ENCODE measurements around the gene PTPN1. TPM values are rescaled to one million over a fixed set of nuclear protein-coding genes. Genes with fewer than 3 reads are reported as not detected.

Gene PTPN1
- total and polyA plus RNA-seq, 8 donors, result 10.8 to 26.8 (median 16.8) TPM

GRCh38 chr20:50512323-50512722 lies 2.1 kb downstream of the PTPN1 start:
- H3K4me1 ChIP-seq, result peaks cover 38 to 73% (median 54%) of the 10 kb centered on the region in 4 donors
- H3K9me3 ChIP-seq, result no peaks in the 10 kb centered on the region
- WGBS, 5 donors, result 72 to 90% (median 81%) methylated on average over 1 of the region's 1 CpG
- H3K27ac ChIP-seq, result peak overlapping the region in 3 of 5 donors; percentile 13 to 98 (median 81)
- no peaks in the 10 kb centered on the region for H3K27me3 ChIP-seq
- DNase-seq, result no peak
- intact Hi-C loops (cut with DNase I; ENCODE audit: low total_unique reads), result no loop called here
- TF ChIP-seq POLR2AphosphoS5 (IDR thresholded peaks at IDR 0.05) (no peak), POLR2A (IDR thresholded peaks at IDR 0.05) (no peak), CTCF (IDR thresholded peaks at IDR 0.05) (no peak), EP300 (IDR thresholded peaks at IDR 0.05) (no peak)
- H3K4me3 ChIP-seq, result peak overlapping the region in 2 of 4 donors; percentile 97 to 99
- H3K36me3 ChIP-seq, result no peaks in the 10 kb centered on the region

GRCh38 chr20:50513169-50514034 lies 3.2 kb downstream of the PTPN1 start:
- H3K27me3 ChIP-seq, result no peaks in the 10 kb centered on the region
- intact Hi-C loops (cut with DNase I; ENCODE audit: low total_unique reads), result no loop called here
- no peaks in the 10 kb centered on the region for H3K36me3 ChIP-seq
- peak overlapping the region in 2 of 4 donors; percentile 97 to 99 for H3K4me3 ChIP-seq
- H3K27ac ChIP-seq, result peak overlapping the region in 4 of 5 donors; percentile 39 to 81 (median 66)
- peaks cover 45 to 84% (median 61%) of the 10 kb centered on the region in 4 donors for H3K4me1 ChIP-seq
- H3K9me3 ChIP-seq, result no peaks in the 10 kb centered on the region
- WGBS, 5 donors, result 49 to 64% (median 57%) methylated on average over 5 of the region's 5 CpGs
- DNase-seq, result no peak
- TF ChIP-seq POLR2AphosphoS5 (IDR thresholded peaks at IDR 0.05) (peak; percentile 17 to 61 (median 22)), EP300 (IDR thresholded peaks at IDR 0.05) (no peak)

GRCh38 chr20:50514035-50514337 lies 3.8 kb downstream of the PTPN1 start:
- peaks cover 50 to 90% (median 67%) of the 10 kb centered on the region in 4 donors for H3K4me1 ChIP-seq
- H3K27me3 ChIP-seq, result no peaks in the 10 kb centered on the region
- no peaks in the 10 kb centered on the region for H3K36me3 ChIP-seq
- no peaks in the 10 kb centered on the region for H3K9me3 ChIP-seq
- H3K4me3 ChIP-seq, result peak overlapping the region in 1 of 4 donors; percentile 3
- peak overlapping the region in 4 of 5 donors; percentile 34 to 81 (median 66) for H3K27ac ChIP-seq
- intact Hi-C loops (cut with DNase I; ENCODE audit: low total_unique reads), result no loop called here
- TF ChIP-seq POLR2AphosphoS5 (IDR thresholded peaks at IDR 0.05) (no peak), EP300 (IDR thresholded peaks at IDR 0.05) (no peak), POLR2A (IDR thresholded peaks at IDR 0.05) (no peak), CTCF (IDR thresholded peaks at IDR 0.05) (no peak)
- WGBS, 5 donors, result 95 to 98% (median 97%) methylated on average over 2 of the region's 2 CpGs
- DNase-seq, result no peak

GRCh38 chr20:50514750-50515149 lies 4.6 kb downstream of the PTPN1 start:
- peak overlapping the region in 1 of 4 donors; percentile 3 for H3K4me3 ChIP-seq
- intact Hi-C loops (cut with DNase I; ENCODE audit: low total_unique reads), result no loop called here
- no peaks in the 10 kb centered on the region for H3K9me3 ChIP-seq
- H3K27ac ChIP-seq, result peak overlapping the region in 3 of 5 donors; percentile 61 to 81 (median 71)
- peaks cover 50 to 91% (median 68%) of the 10 kb centered on the region in 4 donors for H3K4me1 ChIP-seq
- no peak for TF ChIP-seq POLR2A (IDR thresholded peaks at IDR 0.05)
- no peak for TF ChIP-seq POLR2AphosphoS5 (IDR thresholded peaks at IDR 0.05)
- TF ChIP-seq EP300 (IDR thresholded peaks at IDR 0.05), result no peak
- no peak for TF ChIP-seq CTCF (IDR thresholded peaks at IDR 0.05)
- no peaks in the 10 kb centered on the region for H3K36me3 ChIP-seq
- no peak for DNase-seq
- WGBS, 5 donors, result 79 to 89% (median 88%) methylated on average over 3 of the region's 3 CpGs
- H3K27me3 ChIP-seq, result no peaks in the 10 kb centered on the region

Data from stomach (tissue), 9 donors.